Measurements from ENCODE around the gene PHF21B. TPM values are rescaled to one million over a fixed set of nuclear protein-coding genes. Genes with fewer than 3 reads are reported as not detected.

Gene PHF21B
- total and polyA plus RNA-seq, 2 donors (not counting 1 experiment from before 2014, with no cell fraction given) = 0.17 TPM; not detected in 1

DNA sequence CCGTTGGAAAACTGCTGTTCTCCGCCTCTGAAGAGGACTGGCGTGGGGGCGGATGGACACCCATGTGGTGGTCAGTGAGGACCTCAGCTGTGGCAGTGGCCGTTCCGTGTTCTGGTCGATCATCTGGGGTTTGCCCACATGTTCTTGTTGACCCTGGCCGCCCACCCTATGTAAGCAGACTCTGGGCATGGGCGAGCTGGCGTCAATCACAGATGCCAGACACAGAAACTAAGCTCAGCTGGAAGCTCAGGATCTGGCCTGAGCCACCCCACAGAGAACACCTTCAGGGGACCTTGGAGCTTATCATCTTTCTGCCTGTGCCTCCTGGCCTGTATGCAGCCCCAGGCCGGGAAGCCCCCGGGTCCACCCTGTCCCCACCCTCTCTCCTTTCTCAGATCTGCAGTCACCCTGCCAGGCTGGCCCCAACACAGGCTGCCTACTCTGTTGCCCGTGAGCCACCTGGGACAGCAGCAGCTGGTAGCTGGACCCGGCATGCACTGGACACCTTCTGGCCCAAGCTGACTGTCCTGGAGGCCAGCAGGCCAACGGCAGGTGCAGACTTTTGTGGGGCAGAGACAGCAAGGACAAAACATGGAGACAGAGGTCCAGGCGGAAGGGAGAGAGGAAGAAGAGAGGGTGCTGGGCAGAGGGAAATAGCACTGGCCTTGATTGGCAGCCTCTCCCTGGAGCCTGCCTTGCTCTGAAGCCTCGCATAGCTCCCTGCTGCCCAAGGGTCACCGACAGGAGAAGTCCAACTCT lies 91.5 kb downstream of the PHF21B start:
- Histone ChIP-seq H3K36me3 (ENCODE audit: control insufficient read depth, insufficient read depth, low read length) (no peaks in the 10 kb centered on the region), H3K27ac (ENCODE audit: insufficient read depth, low read length) (no peak overlapping the region), H2AFZ (ENCODE audit: low read length) (no peak overlapping the region), H3K4me1 (ENCODE audit: control insufficient read depth, extremely low read depth, insufficient read depth, low read length) (no peaks in the 10 kb centered on the region), H3K4me2 (ENCODE audit: extremely low read depth, insufficient read depth, low read length) (no peak overlapping the region), H3K9ac (ENCODE audit: insufficient read depth, low read length) (no peak overlapping the region), H3K9me3 (ENCODE audit: control insufficient read depth, insufficient read depth, low read depth, low read length) (no peaks in the 10 kb centered on the region), H3K4me3 (replicated peaks in 1 of 4; ENCODE audit: control extremely low read depth in 1 of 4, insufficient read depth in 1 of 4, low read depth in 3 of 4, low read length in 4 of 4) (no peak overlapping the region), H3K79me2 (ENCODE audit: control insufficient read depth, insufficient read depth, low read length) (no peaks in the 10 kb centered on the region), H3K27me3 (ENCODE audit: control insufficient read depth, insufficient read depth, low read length) (no peaks in the 10 kb centered on the region), H4K20me1 (ENCODE audit: control insufficient read depth, extremely low read depth, insufficient read depth, low read length) (no peaks in the 10 kb centered on the region)
- DNase-seq (ENCODE audit: low read depth in 2 of 2) = no peak
- TF ChIP-seq, protein P1, sequence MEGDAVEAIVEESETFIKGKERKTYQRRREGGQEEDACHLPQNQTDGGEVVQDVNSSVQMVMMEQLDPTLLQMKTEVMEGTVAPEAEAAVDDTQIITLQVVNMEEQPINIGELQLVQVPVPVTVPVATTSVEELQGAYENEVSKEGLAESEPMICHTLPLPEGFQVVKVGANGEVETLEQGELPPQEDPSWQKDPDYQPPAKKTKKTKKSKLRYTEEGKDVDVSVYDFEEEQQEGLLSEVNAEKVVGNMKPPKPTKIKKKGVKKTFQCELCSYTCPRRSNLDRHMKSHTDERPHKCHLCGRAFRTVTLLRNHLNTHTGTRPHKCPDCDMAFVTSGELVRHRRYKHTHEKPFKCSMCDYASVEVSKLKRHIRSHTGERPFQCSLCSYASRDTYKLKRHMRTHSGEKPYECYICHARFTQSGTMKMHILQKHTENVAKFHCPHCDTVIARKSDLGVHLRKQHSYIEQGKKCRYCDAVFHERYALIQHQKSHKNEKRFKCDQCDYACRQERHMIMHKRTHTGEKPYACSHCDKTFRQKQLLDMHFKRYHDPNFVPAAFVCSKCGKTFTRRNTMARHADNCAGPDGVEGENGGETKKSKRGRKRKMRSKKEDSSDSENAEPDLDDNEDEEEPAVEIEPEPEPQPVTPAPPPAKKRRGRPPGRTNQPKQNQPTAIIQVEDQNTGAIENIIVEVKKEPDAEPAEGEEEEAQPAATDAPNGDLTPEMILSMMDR (conservative IDR thresholded peaks at IDR 0.05 in 1 of 2, IDR thresholded peaks at IDR 0.05 in 1 of 2; ENCODE audit: low read depth in 1 of 2, low read length in 2 of 2) = no peak
- TF ChIP-seq EZH2 (IDR thresholded peaks at IDR 0.05; ENCODE audit: low read length, missing control alignments) = no peak

DNA sequence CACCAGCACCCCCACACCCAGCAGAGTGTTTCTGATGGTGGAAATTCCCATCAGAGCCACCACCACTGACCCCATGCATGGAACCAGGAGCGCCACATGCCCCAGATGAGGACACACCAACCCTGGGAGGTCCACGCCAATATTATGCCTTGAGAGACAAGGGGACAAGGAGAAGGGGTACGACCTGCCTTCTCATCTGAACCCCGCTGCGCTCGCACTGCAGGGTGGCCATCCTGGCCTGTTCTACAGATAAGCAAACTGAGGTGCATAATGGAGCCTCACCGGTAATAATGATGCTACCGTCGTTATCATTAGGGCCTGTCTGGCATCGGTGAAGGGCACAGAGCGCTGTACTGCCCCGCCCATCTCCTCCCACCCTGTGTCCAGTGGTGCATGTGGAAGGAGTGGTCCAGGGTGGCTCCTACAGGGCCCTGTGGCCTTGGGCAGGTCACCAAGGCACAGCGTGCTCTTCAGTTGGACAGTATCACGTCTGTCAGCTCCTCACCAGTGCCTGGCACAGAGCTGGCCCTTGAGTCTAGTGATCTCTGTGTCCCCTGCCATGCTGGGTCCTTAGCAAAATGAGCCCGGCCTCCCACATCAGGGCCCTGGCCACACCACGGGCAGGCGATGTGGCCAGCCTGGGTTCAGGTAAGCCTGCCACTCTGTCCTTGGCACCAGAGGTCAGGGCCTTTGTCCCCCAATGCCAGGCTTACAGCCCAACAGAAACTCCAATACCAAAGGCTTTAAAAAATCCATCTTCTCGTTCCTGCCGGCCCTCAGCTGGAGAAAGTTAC lies 92.2 kb downstream of the PHF21B start:
- Histone ChIP-seq H3K4me1 (ENCODE audit: control insufficient read depth, extremely low read depth, insufficient read depth, low read length) (no peaks in the 10 kb centered on the region), H3K4me2 (ENCODE audit: extremely low read depth, insufficient read depth, low read length) (no peak overlapping the region), H3K79me2 (ENCODE audit: control insufficient read depth, insufficient read depth, low read length) (no peaks in the 10 kb centered on the region), H3K27ac (ENCODE audit: insufficient read depth, low read length) (no peak overlapping the region), H3K9ac (ENCODE audit: insufficient read depth, low read length) (no peak overlapping the region), H2AFZ (ENCODE audit: low read length) (no peak overlapping the region), H3K27me3 (ENCODE audit: control insufficient read depth, insufficient read depth, low read length) (no peaks in the 10 kb centered on the region), H4K20me1 (ENCODE audit: control insufficient read depth, extremely low read depth, insufficient read depth, low read length) (no peaks in the 10 kb centered on the region), H3K36me3 (ENCODE audit: control insufficient read depth, insufficient read depth, low read length) (no peaks in the 10 kb centered on the region), H3K4me3 (replicated peaks in 1 of 4; ENCODE audit: control extremely low read depth in 1 of 4, insufficient read depth in 1 of 4, low read depth in 3 of 4, low read length in 4 of 4) (no peak overlapping the region), H3K9me3 (ENCODE audit: control insufficient read depth, insufficient read depth, low read depth, low read length) (no peaks in the 10 kb centered on the region)
- DNase-seq (ENCODE audit: low read depth in 2 of 2) = no peak
- TF ChIP-seq, protein P1 (conservative IDR thresholded peaks at IDR 0.05 in 1 of 2, IDR thresholded peaks at IDR 0.05 in 1 of 2; ENCODE audit: low read depth in 1 of 2, low read length in 2 of 2) = no peak
- TF ChIP-seq EZH2 (IDR thresholded peaks at IDR 0.05; ENCODE audit: low read length, missing control alignments) = no peak
